ENCODE results near the gene PRSS16. TPM values are rescaled to one million over a fixed set of nuclear protein-coding genes. Genes with fewer than 3 reads are reported as not detected.

The PRSS16 gene
- total and polyA plus RNA-seq, 9 of the 15 experiments (the other 6 are each of a cell fraction or from before 2014, with no cell fraction given), result 4.5 to 21.3 (median 12.1) TPM

GRCh38 chr6:27290850-27291208, 43.3 kb downstream of the PRSS16 start (continued):
- TF ChIP-seq, protein P1, sequence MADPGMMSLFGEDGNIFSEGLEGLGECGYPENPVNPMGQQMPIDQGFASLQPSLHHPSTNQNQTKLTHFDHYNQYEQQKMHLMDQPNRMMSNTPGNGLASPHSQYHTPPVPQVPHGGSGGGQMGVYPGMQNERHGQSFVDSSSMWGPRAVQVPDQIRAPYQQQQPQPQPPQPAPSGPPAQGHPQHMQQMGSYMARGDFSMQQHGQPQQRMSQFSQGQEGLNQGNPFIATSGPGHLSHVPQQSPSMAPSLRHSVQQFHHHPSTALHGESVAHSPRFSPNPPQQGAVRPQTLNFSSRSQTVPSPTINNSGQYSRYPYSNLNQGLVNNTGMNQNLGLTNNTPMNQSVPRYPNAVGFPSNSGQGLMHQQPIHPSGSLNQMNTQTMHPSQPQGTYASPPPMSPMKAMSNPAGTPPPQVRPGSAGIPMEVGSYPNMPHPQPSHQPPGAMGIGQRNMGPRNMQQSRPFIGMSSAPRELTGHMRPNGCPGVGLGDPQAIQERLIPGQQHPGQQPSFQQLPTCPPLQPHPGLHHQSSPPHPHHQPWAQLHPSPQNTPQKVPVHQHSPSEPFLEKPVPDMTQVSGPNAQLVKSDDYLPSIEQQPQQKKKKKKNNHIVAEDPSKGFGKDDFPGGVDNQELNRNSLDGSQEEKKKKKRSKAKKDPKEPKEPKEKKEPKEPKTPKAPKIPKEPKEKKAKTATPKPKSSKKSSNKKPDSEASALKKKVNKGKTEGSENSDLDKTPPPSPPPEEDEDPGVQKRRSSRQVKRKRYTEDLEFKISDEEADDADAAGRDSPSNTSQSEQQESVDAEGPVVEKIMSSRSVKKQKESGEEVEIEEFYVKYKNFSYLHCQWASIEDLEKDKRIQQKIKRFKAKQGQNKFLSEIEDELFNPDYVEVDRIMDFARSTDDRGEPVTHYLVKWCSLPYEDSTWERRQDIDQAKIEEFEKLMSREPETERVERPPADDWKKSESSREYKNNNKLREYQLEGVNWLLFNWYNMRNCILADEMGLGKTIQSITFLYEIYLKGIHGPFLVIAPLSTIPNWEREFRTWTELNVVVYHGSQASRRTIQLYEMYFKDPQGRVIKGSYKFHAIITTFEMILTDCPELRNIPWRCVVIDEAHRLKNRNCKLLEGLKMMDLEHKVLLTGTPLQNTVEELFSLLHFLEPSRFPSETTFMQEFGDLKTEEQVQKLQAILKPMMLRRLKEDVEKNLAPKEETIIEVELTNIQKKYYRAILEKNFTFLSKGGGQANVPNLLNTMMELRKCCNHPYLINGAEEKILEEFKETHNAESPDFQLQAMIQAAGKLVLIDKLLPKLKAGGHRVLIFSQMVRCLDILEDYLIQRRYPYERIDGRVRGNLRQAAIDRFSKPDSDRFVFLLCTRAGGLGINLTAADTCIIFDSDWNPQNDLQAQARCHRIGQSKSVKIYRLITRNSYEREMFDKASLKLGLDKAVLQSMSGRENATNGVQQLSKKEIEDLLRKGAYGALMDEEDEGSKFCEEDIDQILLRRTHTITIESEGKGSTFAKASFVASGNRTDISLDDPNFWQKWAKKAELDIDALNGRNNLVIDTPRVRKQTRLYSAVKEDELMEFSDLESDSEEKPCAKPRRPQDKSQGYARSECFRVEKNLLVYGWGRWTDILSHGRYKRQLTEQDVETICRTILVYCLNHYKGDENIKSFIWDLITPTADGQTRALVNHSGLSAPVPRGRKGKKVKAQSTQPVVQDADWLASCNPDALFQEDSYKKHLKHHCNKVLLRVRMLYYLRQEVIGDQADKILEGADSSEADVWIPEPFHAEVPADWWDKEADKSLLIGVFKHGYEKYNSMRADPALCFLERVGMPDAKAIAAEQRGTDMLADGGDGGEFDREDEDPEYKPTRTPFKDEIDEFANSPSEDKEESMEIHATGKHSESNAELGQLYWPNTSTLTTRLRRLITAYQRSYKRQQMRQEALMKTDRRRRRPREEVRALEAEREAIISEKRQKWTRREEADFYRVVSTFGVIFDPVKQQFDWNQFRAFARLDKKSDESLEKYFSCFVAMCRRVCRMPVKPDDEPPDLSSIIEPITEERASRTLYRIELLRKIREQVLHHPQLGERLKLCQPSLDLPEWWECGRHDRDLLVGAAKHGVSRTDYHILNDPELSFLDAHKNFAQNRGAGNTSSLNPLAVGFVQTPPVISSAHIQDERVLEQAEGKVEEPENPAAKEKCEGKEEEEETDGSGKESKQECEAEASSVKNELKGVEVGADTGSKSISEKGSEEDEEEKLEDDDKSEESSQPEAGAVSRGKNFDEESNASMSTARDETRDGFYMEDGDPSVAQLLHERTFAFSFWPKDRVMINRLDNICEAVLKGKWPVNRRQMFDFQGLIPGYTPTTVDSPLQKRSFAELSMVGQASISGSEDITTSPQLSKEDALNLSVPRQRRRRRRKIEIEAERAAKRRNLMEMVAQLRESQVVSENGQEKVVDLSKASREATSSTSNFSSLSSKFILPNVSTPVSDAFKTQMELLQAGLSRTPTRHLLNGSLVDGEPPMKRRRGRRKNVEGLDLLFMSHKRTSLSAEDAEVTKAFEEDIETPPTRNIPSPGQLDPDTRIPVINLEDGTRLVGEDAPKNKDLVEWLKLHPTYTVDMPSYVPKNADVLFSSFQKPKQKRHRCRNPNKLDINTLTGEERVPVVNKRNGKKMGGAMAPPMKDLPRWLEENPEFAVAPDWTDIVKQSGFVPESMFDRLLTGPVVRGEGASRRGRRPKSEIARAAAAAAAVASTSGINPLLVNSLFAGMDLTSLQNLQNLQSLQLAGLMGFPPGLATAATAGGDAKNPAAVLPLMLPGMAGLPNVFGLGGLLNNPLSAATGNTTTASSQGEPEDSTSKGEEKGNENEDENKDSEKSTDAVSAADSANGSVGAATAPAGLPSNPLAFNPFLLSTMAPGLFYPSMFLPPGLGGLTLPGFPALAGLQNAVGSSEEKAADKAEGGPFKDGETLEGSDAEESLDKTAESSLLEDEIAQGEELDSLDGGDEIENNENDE (IDR thresholded peaks at IDR 0.05; ENCODE audit: low read depth, low read length), result no peak
- TF ChIP-seq ELF1 (tag; IDR thresholded peaks at IDR 0.05) (0 out of 2 replicates have a peak, but pooled peaks have one; percentile 24), ZBTB33 (CRISPR knock-in tag; IDR thresholded peaks at IDR 0.05) (0 out of 2 replicates have a peak, but pooled peaks have one; percentile 0), UBTF (IDR thresholded peaks at IDR 0.05; ENCODE audit: borderline replicate concordance in 1 of 2, low read depth in 2 of 2, low read length in 2 of 2) (0 out of 4 replicates have a peak, but pooled peaks of 1 of the 2 experiments have one; percentile 5), EZH2 (IDR thresholded peaks at IDR 0.05; ENCODE audit: borderline replicate concordance, low read depth, low read length) (no peak), JUNB (CRISPR knock-in tag; conservative IDR thresholded peaks at IDR 0.05) (no peak), TOE1 (IDR thresholded peaks at IDR 0.05; ENCODE audit: borderline replicate concordance) (no peak), TOE1 (CRISPR knock-in tag; IDR thresholded peaks at IDR 0.05; ENCODE audit: borderline replicate concordance, low read depth) (0 out of 2 replicates have a peak, but pooled peaks have one; percentile 46), FOXJ2 (tag; IDR thresholded peaks at IDR 0.05) (peak; percentile 8; the same call in 1 of the 2 replicates), ZBTB7A (IDR thresholded peaks at IDR 0.05; ENCODE audit: borderline replicate concordance, control insufficient read depth, low read depth, low read length) (peak; percentile 92)

Measured in K562 (cell line).